Fibroblast of mammary gland (primary cell): Measurements from ENCODE around the gene SERTAD2.

Experiments used
- DNase-seq: peaks from one replicate; pipeline ENCODE4 v3.0.0-alpha.2; 2010; ENCODE audit warnings: low read depth
- H3K4me3 ChIP-seq: 2 replicates; pipeline ENCODE4 v1.5.1; 2011; ENCODE audit warnings: low read depth, mild to moderate bottlenecking, low read length, moderate library complexity; ENCODE audit not compliant: control insufficient read depth
- TF ChIP-seq, protein P1 (sequence below): conservative IDR thresholded peaks from 2 replicates; pipeline ENCODE4 v1.5.1; 2011; ENCODE audit warnings: low read depth, low read length, inconsistent platforms; ENCODE audit not compliant: control insufficient read depth, insufficient read depth

Gene SERTAD2

GRCh38 chr2:64637000-64637635 lies 16.6 kb downstream of the SERTAD2 start:
- H3K4me3 ChIP-seq, result no peak overlapping the region

GRCh38 chr2:64635976-64636911 lies 17.5 kb downstream of the SERTAD2 start:
- no peak overlapping the region for H3K4me3 ChIP-seq
- DNase-seq, result no peak
- TF ChIP-seq, protein P1, sequence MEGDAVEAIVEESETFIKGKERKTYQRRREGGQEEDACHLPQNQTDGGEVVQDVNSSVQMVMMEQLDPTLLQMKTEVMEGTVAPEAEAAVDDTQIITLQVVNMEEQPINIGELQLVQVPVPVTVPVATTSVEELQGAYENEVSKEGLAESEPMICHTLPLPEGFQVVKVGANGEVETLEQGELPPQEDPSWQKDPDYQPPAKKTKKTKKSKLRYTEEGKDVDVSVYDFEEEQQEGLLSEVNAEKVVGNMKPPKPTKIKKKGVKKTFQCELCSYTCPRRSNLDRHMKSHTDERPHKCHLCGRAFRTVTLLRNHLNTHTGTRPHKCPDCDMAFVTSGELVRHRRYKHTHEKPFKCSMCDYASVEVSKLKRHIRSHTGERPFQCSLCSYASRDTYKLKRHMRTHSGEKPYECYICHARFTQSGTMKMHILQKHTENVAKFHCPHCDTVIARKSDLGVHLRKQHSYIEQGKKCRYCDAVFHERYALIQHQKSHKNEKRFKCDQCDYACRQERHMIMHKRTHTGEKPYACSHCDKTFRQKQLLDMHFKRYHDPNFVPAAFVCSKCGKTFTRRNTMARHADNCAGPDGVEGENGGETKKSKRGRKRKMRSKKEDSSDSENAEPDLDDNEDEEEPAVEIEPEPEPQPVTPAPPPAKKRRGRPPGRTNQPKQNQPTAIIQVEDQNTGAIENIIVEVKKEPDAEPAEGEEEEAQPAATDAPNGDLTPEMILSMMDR, result no peak

More at GRCh38 chr2:64637000-64637635, 16.6 kb downstream of the SERTAD2 start:
- no peak for DNase-seq
- TF ChIP-seq, protein P1, result no peak

GRCh38 chr2:64634345-64635267 lies 19.1 kb downstream of the SERTAD2 start:
- DNase-seq, result peak; percentile 96
- H3K4me3 ChIP-seq, result no peak overlapping the region
- TF ChIP-seq, protein P1, result no peak

DNA sequence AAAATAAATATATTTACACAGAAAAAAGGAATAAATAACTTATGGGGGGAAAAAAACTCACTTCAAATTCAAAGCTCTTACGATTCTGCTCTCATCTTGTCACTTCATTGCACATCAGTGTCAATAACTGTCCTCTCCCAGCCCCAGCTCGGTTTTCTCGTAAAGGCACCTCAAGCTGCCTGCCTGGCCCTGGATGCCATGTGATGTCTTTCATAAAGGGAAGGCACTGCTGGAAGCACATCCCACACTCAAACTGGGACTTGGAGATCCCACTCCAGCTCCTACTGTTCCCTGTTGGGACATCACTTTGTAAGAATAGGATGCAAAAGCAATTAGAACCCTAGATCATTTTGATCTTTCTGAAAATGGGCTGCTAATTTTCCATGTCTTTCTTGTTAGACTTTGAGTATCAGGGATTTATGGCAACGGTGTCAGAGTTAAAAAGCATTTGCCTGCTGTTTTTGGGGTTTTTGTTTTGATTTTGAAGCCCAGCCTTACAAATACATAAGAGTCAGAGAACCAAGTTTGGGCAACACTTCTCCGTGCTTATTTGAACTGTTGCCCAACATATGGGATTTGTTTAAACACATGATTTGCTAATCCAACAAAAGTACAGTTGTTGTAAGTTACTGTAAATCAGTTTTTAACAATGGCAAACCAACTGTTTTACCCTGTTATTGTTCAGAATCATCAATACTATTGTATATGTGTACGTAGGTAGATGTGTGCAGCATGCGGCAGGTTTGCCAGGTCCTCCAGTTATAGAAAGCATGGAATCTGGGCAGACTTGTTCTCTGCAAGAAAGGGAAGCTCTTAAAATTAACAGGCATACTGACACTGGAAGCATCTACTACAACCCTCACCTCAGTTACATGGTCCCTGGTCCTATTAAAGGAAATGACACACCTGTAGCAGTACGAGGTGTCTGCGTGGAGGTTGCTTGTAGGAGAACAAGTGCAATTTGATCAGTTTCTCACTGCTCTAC lies 20.6 kb downstream of the SERTAD2 start:
- TF ChIP-seq, protein P1, result no peak
- H3K4me3 ChIP-seq, result no peak overlapping the region
- peak; percentile 79 for DNase-seq

- H3K4me3 ChIP-seq, result no peak overlapping the region
- TF ChIP-seq, protein P1, result no peak
- no peak for DNase-seq
Observed at GRCh38 chr2:64631771-64632170, 21.9 kb downstream of the SERTAD2 start.
